HFF-Myc (cell line): ENCODE data around the gene LONP1.

Source experiments
- DNase-seq: peaks from one replicate; pipeline ENCODE4 v3.0.0-alpha.2; 2011; ENCODE audit warnings: low read depth; ENCODE audit errors: extremely low read depth
- H3K4me3 ChIP-seq: replicated peaks from 2 replicates; pipeline ENCODE4 v1.5.1; 2011; ENCODE audit warnings: low read depth, mild to moderate bottlenecking, control low read depth, low read length
- CTCF ChIP-seq: IDR thresholded peaks from 2 replicates; pipeline ENCODE4 v1.5.1; 2012; ENCODE audit warnings: mild to moderate bottlenecking, low read depth, low read length, control low read depth; ENCODE audit errors: missing control alignments

The LONP1 gene

DNA sequence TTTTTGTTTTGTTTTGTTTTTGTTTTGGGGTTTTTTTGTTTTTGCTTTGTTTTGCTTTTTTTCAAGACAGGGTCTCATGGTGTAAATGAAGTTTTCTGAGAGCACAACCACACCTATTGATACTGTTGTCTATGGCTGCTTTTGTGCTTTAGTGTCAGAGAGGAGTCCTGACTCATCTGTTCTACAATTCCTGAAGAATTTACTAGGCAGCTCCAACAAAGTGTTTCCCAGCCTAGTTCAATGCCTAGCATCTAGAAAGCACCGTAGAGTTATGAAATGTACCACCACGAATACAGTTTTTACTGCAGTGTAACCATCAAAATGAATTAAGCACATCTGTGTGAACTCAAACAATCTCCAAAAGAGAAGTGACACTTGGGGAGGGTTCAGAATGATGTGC, 75.9 kb downstream of the LONP1 start:
- no peak for TF ChIP-seq CTCF
- no peak for DNase-seq
- H3K4me3 ChIP-seq = no peak overlapping the region

DNA sequence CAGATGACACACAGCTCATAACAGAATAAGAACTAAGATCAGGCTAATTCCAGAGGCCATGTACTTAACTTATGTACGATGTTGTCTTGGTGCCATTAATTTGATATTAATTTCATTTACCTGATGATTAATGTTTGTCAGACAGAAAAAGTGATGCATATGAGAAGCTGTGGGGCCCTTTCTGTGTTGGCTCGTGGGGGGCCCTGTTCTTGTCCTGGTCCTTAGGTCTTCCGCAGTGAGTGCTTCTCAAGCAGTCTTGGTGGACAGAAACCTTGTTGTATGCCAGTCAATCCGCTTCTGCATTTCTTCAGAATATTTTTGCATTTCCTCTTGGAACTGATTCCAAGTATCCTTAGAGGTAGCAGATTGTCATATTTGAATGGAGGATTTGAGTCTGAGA, 76.9 kb downstream of the LONP1 start:
- no peak for TF ChIP-seq CTCF

GRCh38 chr19:5642204-5642603, 77.7 kb downstream of the LONP1 start:
- H3K4me3 ChIP-seq = no peak overlapping the region
- no peak for DNase-seq
- TF ChIP-seq CTCF = no peak

More for the DNA sequence above, 76.9 kb downstream of the LONP1 start:
- H3K4me3 ChIP-seq = no peak overlapping the region
- no peak for DNase-seq
